ENCODE data around the gene WDR74. TPM values are rescaled to one million over a fixed set of nuclear protein-coding genes. Genes with fewer than 3 reads are reported as not detected.
A peak's percentile ranks its signal among the peaks of the same experiment; 100 is the strongest.
"Not testable (repeated sequence)": the region's sequence is repeated elsewhere in the genome, so short reads cannot be mapped to it uniquely, and the experiment has no call there.

The WDR74 gene
- total and polyA plus RNA-seq, 2 of the 13 experiments (the other 11 are each of a cell fraction or from before 2014, with no cell fraction given) = 77.0 to 83.3 TPM

DNA sequence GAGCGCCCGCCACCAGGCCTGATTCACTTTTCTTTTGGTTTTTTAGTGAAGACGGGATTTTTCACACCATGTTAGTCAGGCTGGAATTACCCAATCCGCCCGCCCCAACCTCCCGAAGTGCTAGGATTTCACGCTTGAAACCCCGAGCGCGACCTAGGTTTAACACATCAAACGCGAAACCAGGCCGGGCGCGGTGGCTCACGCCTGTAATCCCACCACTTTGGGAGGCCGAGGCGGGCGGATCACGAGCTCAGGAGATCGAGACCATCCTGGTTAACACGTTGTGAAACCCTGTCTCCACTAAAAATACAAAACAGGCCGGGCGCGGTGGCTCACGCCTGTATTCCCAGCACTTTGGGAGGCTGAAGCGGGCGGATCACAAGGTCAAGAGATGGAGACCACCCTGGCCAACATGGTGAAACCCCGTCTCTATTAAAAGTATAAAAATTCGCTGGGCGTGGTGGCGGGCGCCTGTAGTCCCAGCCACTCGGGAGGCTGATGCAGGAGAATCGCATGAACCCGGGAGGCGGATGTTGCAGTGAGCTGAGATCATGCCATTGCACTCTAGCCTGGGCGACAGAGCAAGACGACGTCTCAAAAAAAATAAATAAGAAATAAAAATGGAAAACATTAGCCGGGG is 1.5 kb upstream of the WDR74 start:
- DNase-seq (ENCODE audit: low spot score) (peak; percentile 44), ATAC-seq (peak; percentile 11)
- H3K27me3 ChIP-seq (ENCODE audit: control insufficient read depth in 1 of 2, insufficient read depth in 2 of 2, low read length in 2 of 2); BruUV-seq (replicated peaks); in situ Hi-C loops (cut with HindIII; ENCODE audit: extremely low pct_ligation_motif_present, low pct_unique_long_range_greater_than_20kb); H2AFZ ChIP-seq (ENCODE audit: low read length); H4K20me1 ChIP-seq (ENCODE audit: insufficient read depth, low read length); CTCF ChIA-PET (ENCODE audit: low intra/inter-chr PET ratio, low total read pairs); FAIRE-seq; H3K9me3 ChIP-seq (ENCODE audit: low read length): not testable (repeated sequence)
- H3K4me1 ChIP-seq (ENCODE audit: insufficient read depth, low read length) = peaks cover 36% of the 10 kb centered on the region
- H3K4me3 ChIP-seq (replicated peaks in 1 of 3; ENCODE audit: insufficient read depth in 1 of 3, low read depth in 2 of 3, low read length in 3 of 3) = peak overlapping the region; percentile 85 to 100 (median 97); a peak in 5 of 6 replicates
- peak overlapping the region; percentile 98 for H3K27ac ChIP-seq (ENCODE audit: extremely low read length, insufficient read depth, low read length)
- peak overlapping the region; percentile 82 for H3K4me2 ChIP-seq (ENCODE audit: low read depth, low read length)
- intact Hi-C loops (cut with micrococcal nuclease; ENCODE audit: unreplicated experiment) = loop anchor here (1.0 to 5.0 kb wide), 3 partner anchors 10 to 114 kb away; partner anchors contain the start of genes HNRNPUL2, TMEM179B and TTC9C
- peak overlapping the region; percentile 94 for H3K9ac ChIP-seq (ENCODE audit: insufficient read depth, low read depth, low read length)
- peaks cover 27% of the 10 kb centered on the region for H3K79me2 ChIP-seq (ENCODE audit: insufficient read depth, low read length)
- 0% methylated on average over 40 of the region's 41 CpGs for WGBS (ENCODE audit: low lambda C conversion rate)
- POLR2A ChIA-PET = interaction anchor here (0.6 to 3.4 kb wide), 56 partner anchors 8 to 1344 kb away, joined by 3 to 362 read pairs (median 6); partner anchors contain the start of genes AHNAK, B3GAT3, C11orf98 and CSKMT
- peaks cover 6 to 13% of the 10 kb centered on the region in 2 experiments for H3K36me3 ChIP-seq (replicated peaks in 1 of 2; ENCODE audit: control insufficient read depth in 1 of 2, insufficient read depth in 2 of 2, low read length in 2 of 2)
- TF ChIP-seq ZNF225 (CRISPR knock-in tag; IDR thresholded peaks at IDR 0.05) (0 out of 2 replicates have a peak, but pooled peaks have one; percentile 41), ZSCAN29 (CRISPR knock-in tag; conservative IDR thresholded peaks at IDR 0.05) (0 out of 2 replicates have a peak, but pooled peaks have one; percentile 1), ZNF337 (CRISPR knock-in tag; IDR thresholded peaks at IDR 0.05; ENCODE audit: borderline replicate concordance, low read depth) (peak; percentile 16; the same call in 1 of the 2 replicates), CBX5 (CRISPR knock-in tag; IDR thresholded peaks at IDR 0.05; ENCODE audit: borderline replicate concordance) (0 out of 2 replicates have a peak, but pooled peaks have one; percentile 21), ZNF768 (CRISPR knock-in tag; IDR thresholded peaks at IDR 0.05) (0 out of 2 replicates have a peak, but pooled peaks have one; percentile 14), ZNF263 (CRISPR knock-in tag; IDR thresholded peaks at IDR 0.05) (0 out of 2 replicates have a peak, but pooled peaks have one; percentile 18), GZF1 (CRISPR knock-in tag; IDR thresholded peaks at IDR 0.05) (0 out of 2 replicates have a peak, but pooled peaks have one; percentile 28), ZNF460 (CRISPR knock-in tag; IDR thresholded peaks at IDR 0.05; ENCODE audit: borderline replicate concordance) (peak; percentile 94), GLI4 (CRISPR knock-in tag; IDR thresholded peaks at IDR 0.05; ENCODE audit: borderline replicate concordance) (0 out of 2 replicates have a peak, but pooled peaks have one; percentile 26), CEBPB (IDR thresholded peaks at IDR 0.05; ENCODE audit: borderline replicate concordance, low read depth, low read length) (peak; percentile 60; the same call in 1 of the 2 replicates)
- TF ChIP-seq, protein P1, sequence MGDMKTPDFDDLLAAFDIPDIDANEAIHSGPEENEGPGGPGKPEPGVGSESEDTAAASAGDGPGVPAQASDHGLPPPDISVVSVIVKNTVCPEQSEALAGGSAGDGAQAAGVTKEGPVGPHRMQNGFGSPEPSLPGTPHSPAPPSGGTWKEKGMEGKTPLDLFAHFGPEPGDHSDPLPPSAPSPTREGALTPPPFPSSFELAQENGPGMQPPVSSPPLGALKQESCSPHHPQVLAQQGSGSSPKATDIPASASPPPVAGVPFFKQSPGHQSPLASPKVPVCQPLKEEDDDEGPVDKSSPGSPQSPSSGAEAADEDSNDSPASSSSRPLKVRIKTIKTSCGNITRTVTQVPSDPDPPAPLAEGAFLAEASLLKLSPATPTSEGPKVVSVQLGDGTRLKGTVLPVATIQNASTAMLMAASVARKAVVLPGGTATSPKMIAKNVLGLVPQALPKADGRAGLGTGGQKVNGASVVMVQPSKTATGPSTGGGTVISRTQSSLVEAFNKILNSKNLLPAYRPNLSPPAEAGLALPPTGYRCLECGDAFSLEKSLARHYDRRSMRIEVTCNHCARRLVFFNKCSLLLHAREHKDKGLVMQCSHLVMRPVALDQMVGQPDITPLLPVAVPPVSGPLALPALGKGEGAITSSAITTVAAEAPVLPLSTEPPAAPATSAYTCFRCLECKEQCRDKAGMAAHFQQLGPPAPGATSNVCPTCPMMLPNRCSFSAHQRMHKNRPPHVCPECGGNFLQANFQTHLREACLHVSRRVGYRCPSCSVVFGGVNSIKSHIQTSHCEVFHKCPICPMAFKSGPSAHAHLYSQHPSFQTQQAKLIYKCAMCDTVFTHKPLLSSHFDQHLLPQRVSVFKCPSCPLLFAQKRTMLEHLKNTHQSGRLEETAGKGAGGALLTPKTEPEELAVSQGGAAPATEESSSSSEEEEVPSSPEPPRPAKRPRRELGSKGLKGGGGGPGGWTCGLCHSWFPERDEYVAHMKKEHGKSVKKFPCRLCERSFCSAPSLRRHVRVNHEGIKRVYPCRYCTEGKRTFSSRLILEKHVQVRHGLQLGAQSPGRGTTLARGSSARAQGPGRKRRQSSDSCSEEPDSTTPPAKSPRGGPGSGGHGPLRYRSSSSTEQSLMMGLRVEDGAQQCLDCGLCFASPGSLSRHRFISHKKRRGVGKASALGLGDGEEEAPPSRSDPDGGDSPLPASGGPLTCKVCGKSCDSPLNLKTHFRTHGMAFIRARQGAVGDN (CRISPR knock-in tag; IDR thresholded peaks at IDR 0.05) = peak; percentile 72
- TF ChIP-seq, protein P2, sequence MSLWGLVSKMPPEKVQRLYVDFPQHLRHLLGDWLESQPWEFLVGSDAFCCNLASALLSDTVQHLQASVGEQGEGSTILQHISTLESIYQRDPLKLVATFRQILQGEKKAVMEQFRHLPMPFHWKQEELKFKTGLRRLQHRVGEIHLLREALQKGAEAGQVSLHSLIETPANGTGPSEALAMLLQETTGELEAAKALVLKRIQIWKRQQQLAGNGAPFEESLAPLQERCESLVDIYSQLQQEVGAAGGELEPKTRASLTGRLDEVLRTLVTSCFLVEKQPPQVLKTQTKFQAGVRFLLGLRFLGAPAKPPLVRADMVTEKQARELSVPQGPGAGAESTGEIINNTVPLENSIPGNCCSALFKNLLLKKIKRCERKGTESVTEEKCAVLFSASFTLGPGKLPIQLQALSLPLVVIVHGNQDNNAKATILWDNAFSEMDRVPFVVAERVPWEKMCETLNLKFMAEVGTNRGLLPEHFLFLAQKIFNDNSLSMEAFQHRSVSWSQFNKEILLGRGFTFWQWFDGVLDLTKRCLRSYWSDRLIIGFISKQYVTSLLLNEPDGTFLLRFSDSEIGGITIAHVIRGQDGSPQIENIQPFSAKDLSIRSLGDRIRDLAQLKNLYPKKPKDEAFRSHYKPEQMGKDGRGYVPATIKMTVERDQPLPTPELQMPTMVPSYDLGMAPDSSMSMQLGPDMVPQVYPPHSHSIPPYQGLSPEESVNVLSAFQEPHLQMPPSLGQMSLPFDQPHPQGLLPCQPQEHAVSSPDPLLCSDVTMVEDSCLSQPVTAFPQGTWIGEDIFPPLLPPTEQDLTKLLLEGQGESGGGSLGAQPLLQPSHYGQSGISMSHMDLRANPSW (CRISPR knock-in tag; IDR thresholded peaks at IDR 0.05; ENCODE audit: borderline replicate concordance) = peak; percentile 11; the same call in 1 of the 2 replicates
- TF ChIP-seq, protein P3, sequence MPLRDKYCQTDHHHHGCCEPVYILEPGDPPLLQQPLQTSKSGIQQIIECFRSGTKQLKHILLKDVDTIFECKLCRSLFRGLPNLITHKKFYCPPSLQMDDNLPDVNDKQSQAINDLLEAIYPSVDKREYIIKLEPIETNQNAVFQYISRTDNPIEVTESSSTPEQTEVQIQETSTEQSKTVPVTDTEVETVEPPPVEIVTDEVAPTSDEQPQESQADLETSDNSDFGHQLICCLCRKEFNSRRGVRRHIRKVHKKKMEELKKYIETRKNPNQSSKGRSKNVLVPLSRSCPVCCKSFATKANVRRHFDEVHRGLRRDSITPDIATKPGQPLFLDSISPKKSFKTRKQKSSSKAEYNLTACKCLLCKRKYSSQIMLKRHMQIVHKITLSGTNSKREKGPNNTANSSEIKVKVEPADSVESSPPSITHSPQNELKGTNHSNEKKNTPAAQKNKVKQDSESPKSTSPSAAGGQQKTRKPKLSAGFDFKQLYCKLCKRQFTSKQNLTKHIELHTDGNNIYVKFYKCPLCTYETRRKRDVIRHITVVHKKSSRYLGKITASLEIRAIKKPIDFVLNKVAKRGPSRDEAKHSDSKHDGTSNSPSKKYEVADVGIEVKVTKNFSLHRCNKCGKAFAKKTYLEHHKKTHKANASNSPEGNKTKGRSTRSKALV (CRISPR knock-in tag; IDR thresholded peaks at IDR 0.05) = 0 out of 2 replicates have a peak, but pooled peaks have one; percentile 27

All from HepG2 (cell line).